Astrocyte (in vitro differentiated cells and primary cell): ENCODE data around the gene WT1. TPM values are rescaled to one million over a fixed set of nuclear protein-coding genes. Genes with fewer than 3 reads are reported as not detected.
A peak's percentile ranks its signal among the peaks of the same experiment; 100 is the strongest.

Source experiments
- DNase-seq: peaks from one replicate; pipeline ENCODE4 v3.0.0-alpha.2; 2010; ENCODE audit warnings: low read depth
- FAIRE-seq: peaks from 2 replicates; lab custom pipeline; 2011; peaks lifted over from hg19 to GRCh38; lab: Jason Lieb, UNC
- H2AFZ ChIP-seq: 2 replicates; pipeline ENCODE4 v1.6.0; 2012; ENCODE audit warnings: low read depth, low read length, inconsistent platforms
- H3K27ac ChIP-seq: 2 replicates; pipeline ENCODE4 v1.5.1; 2011; ENCODE audit warnings: low read depth, low read length, inconsistent platforms
- H3K27me3 ChIP-seq: 2 replicates; pipeline ENCODE4 v1.6.0; 2011; ENCODE audit warnings: low read length, inconsistent platforms; ENCODE audit not compliant: insufficient read depth
- H3K36me3 ChIP-seq: 2 replicates; pipeline ENCODE4 v1.5.1; 2011; ENCODE audit warnings: low read length, inconsistent platforms; ENCODE audit not compliant: insufficient read depth
- H3K4me1 ChIP-seq: 2 replicates; pipeline ENCODE4 v1.5.1; 2011; ENCODE audit warnings: low read length, inconsistent platforms; ENCODE audit not compliant: insufficient read depth
- H3K4me2 ChIP-seq: 2 replicates; pipeline ENCODE4 v1.6.0; 2012; ENCODE audit warnings: low read length, inconsistent platforms
- H3K4me3 ChIP-seq: 2 replicates; pipeline ENCODE4 v1.5.1; 2011; ENCODE audit warnings: low read depth, mild to moderate bottlenecking, low read length, inconsistent platforms; ENCODE audit not compliant: insufficient read depth
- H3K79me2 ChIP-seq: 2 replicates; pipeline ENCODE4 v1.6.0; 2012; ENCODE audit warnings: mild to moderate bottlenecking, low read length, inconsistent platforms; ENCODE audit not compliant: insufficient read depth
- H3K9ac ChIP-seq: 2 replicates; pipeline ENCODE4 v1.6.0; 2012; ENCODE audit warnings: mild to moderate bottlenecking, low read length, inconsistent platforms
- H3K9me3 ChIP-seq: 2 replicates; pipeline ENCODE4 v1.5.1; 2012; ENCODE audit warnings: low read depth, mild to moderate bottlenecking, low read length, inconsistent platforms; ENCODE audit not compliant: insufficient read depth
- H4K20me1 ChIP-seq: 2 replicates; pipeline ENCODE4 v1.6.0; 2012; ENCODE audit warnings: low read length, inconsistent platforms; ENCODE audit not compliant: insufficient read depth
- H3K27ac Mint-ChIP-seq: one replicate; pipeline ENCODE4 v1.8.0; 2021; ENCODE audit warnings: mild to moderate bottlenecking, mixed read lengths; ENCODE audit not compliant: unreplicated experiment
- H3K27me3 Mint-ChIP-seq: one replicate; pipeline ENCODE4 v1.8.0; 2021; ENCODE audit warnings: low read depth, mixed read lengths; ENCODE audit not compliant: unreplicated experiment
- H3K36me3 Mint-ChIP-seq: one replicate; pipeline ENCODE4 v1.8.0; 2021; ENCODE audit warnings: low read depth, mixed read lengths; ENCODE audit not compliant: unreplicated experiment
- H3K4me1 Mint-ChIP-seq: one replicate; pipeline ENCODE4 v1.8.0; 2021; ENCODE audit warnings: low read depth, mixed read lengths; ENCODE audit not compliant: unreplicated experiment
- H3K4me3 Mint-ChIP-seq: one replicate; pipeline ENCODE4 v1.8.0; 2021; ENCODE audit warnings: mild to moderate bottlenecking, moderate library complexity, mixed read lengths; ENCODE audit not compliant: unreplicated experiment
- H3K9me3 Mint-ChIP-seq: one replicate; pipeline ENCODE4 v1.8.0; 2021; ENCODE audit warnings: mild to moderate bottlenecking, mixed read lengths; ENCODE audit not compliant: unreplicated experiment
- EZH2 ChIP-seq: IDR thresholded peaks from 2 replicates; pipeline ENCODE4 v1.6.1; 2012; ENCODE audit warnings: mild to moderate bottlenecking, low read length, inconsistent platforms; ENCODE audit not compliant: insufficient read depth
- total RNA-seq: library from RNA; stranded (reverse); gene quantifications from 2 replicates; pipeline ENCODE4 v1.2.1, GENCODE V29; 2021
- TF ChIP-seq, protein P1 (sequence below): IDR thresholded peaks from 2 replicates; pipeline ENCODE4 v1.5.1; 2011; ENCODE audit warnings: low read depth, mild to moderate bottlenecking, inconsistent platforms, low read length, moderate library complexity; ENCODE audit not compliant: insufficient read depth

The WT1 gene
- total RNA-seq, 1 donor from 2014 or later, result 0.45 TPM

DNA sequence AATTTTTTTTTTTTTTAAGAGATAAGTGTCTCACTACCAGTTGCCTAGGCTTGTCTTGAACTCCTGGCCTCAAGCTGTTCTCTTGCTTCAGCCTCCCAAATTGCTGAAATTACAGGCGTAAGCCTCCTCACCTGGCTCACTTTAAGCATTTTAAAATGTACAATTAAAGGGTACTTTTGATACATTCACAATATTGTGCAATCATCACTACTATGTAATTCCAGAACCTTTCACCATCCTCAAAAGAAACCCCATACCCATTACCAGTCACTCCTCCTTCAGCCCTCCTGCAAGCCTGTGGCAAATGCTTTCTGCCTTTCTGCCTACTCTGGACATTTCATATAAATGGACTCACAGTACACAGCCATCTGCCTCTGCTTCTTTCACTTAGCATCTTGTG lies 34.5 kb upstream of the WT1 start:
- Mint-ChIP-seq H3K36me3 (no peaks in the 10 kb centered on the region), H3K27ac (no peak overlapping the region), H3K27me3 (peaks cover 2% of the 10 kb centered on the region), H3K9me3 (no peaks in the 10 kb centered on the region), H3K4me1 (no peaks in the 10 kb centered on the region), H3K4me3 (no peak overlapping the region)
- Histone ChIP-seq H3K79me2 (no peaks in the 10 kb centered on the region), H4K20me1 (no peaks in the 10 kb centered on the region), H3K9ac (no peak overlapping the region), H3K4me1 (no peaks in the 10 kb centered on the region), H3K9me3 (no peaks in the 10 kb centered on the region), H3K27me3 (no peaks in the 10 kb centered on the region), H2AFZ (no peak overlapping the region), H3K4me2 (no peak overlapping the region), H3K4me3 (no peak overlapping the region), H3K27ac (no peak overlapping the region), H3K36me3 (no peaks in the 10 kb centered on the region)
- no peak for FAIRE-seq
- no peak for DNase-seq
- TF ChIP-seq EZH2, result no peak
- TF ChIP-seq, protein P1, sequence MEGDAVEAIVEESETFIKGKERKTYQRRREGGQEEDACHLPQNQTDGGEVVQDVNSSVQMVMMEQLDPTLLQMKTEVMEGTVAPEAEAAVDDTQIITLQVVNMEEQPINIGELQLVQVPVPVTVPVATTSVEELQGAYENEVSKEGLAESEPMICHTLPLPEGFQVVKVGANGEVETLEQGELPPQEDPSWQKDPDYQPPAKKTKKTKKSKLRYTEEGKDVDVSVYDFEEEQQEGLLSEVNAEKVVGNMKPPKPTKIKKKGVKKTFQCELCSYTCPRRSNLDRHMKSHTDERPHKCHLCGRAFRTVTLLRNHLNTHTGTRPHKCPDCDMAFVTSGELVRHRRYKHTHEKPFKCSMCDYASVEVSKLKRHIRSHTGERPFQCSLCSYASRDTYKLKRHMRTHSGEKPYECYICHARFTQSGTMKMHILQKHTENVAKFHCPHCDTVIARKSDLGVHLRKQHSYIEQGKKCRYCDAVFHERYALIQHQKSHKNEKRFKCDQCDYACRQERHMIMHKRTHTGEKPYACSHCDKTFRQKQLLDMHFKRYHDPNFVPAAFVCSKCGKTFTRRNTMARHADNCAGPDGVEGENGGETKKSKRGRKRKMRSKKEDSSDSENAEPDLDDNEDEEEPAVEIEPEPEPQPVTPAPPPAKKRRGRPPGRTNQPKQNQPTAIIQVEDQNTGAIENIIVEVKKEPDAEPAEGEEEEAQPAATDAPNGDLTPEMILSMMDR, result no peak

DNA sequence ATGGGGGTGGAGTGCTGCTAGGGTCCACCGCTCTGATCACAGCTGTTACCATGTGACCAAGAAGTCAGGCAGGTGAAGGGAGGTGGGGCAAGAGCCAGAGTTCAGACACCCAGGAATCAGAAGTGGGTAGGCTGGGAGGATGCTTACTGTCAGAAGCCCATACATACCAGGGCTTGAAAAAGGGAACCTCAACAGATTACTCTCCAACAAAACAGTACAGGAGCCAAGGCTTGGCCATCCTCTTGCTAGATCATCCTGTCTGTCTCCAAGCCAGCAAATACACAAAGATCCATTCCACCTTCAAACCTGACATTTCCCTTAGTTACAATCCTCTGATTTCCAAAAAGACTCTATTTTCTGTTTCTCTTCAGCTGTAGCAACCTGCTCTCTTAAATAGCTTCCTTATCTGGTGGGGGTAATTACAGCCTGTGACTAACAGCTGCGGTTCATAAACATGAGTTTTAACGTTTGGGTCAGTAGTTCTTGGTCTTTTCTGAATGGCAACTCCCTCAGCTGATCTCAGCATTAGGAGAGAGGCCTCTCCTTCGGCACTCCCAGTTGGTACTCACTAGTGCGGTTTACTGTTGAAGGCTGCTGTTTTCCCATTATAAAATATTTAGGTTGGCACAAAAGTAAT lies 31.1 kb upstream of the WT1 start:
- H3K4me1 ChIP-seq, result no peaks in the 10 kb centered on the region
- H3K4me3 ChIP-seq, result no peak overlapping the region
- TF ChIP-seq, protein P1, result no peak
- TF ChIP-seq EZH2, result no peak
- H3K4me3 Mint-ChIP-seq, result no peak overlapping the region
- H3K9me3 Mint-ChIP-seq, result no peaks in the 10 kb centered on the region
- H3K36me3 Mint-ChIP-seq, result no peaks in the 10 kb centered on the region
- no peaks in the 10 kb centered on the region for H3K27me3 ChIP-seq
- H4K20me1 ChIP-seq, result no peaks in the 10 kb centered on the region
- no peak overlapping the region for H3K27ac Mint-ChIP-seq
- no peak overlapping the region for H2AFZ ChIP-seq
- H3K4me1 Mint-ChIP-seq, result no peaks in the 10 kb centered on the region
- no peaks in the 10 kb centered on the region for H3K79me2 ChIP-seq
- no peaks in the 10 kb centered on the region for H3K36me3 ChIP-seq
- H3K4me2 ChIP-seq, result no peak overlapping the region
- DNase-seq, result peak; percentile 1
- no peak overlapping the region for H3K9ac ChIP-seq
- no peaks in the 10 kb centered on the region for H3K9me3 ChIP-seq
- H3K27me3 Mint-ChIP-seq, result peaks cover 2% of the 10 kb centered on the region
- no peak overlapping the region for H3K27ac ChIP-seq
- FAIRE-seq, result no peak

DNA sequence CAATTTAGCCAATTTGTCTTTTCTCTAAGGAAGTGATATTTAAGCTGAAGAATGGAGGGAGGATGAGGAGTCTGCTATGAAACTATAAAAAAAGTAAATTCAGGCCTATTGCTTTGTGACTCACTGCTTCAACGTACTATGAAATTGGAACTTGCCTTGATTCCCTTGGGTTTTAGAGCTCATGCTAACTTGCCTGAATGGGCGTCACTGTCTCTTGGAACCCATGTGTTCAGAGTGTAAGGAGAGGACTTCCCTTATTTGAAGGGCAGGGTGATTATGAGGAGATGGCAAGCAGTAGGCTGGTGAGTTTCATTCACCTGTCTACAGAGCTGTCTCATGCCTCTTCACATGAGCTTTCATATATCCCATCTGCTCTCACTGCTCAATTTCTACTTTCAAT lies 28.7 kb upstream of the WT1 start:
- FAIRE-seq, result no peak
- H3K27ac ChIP-seq, result no peak overlapping the region

More for the DNA sequence above, 28.7 kb upstream of the WT1 start:
- Histone ChIP-seq H3K9ac (no peak overlapping the region), H3K4me3 (no peak overlapping the region), H4K20me1 (no peaks in the 10 kb centered on the region), H3K27me3 (no peaks in the 10 kb centered on the region), H2AFZ (no peak overlapping the region), H3K9me3 (no peaks in the 10 kb centered on the region), H3K4me1 (no peaks in the 10 kb centered on the region), H3K79me2 (no peaks in the 10 kb centered on the region), H3K4me2 (no peak overlapping the region), H3K36me3 (no peaks in the 10 kb centered on the region)
- Mint-ChIP-seq H3K4me1 (no peaks in the 10 kb centered on the region), H3K4me3 (no peak overlapping the region), H3K36me3 (no peaks in the 10 kb centered on the region), H3K27me3 (peaks cover 2% of the 10 kb centered on the region), H3K9me3 (no peaks in the 10 kb centered on the region), H3K27ac (no peak overlapping the region)
- DNase-seq, result no peak
- no peak for TF ChIP-seq EZH2
- TF ChIP-seq, protein P1, result no peak
